Ishikawa (cell line): ENCODE measurements around the gene MACROD2.

ENCODE experiments used
- CEBPB ChIP-seq: IDR thresholded peaks from 2 replicates; pipeline ENCODE4 v1.6.1; 2012
- CREB1 ChIP-seq: IDR thresholded peaks from 2 replicates; pipeline ENCODE4 v1.6.1; 2012; ENCODE audit warnings: low read depth
- EGR1 ChIP-seq: IDR thresholded peaks from 2 replicates; pipeline ENCODE4 v1.6.1; 2012
- EP300 ChIP-seq: IDR thresholded peaks from 2 replicates; pipeline ENCODE4 v1.6.1; 2012; ENCODE audit warnings: borderline replicate concordance
- FOXM1 ChIP-seq: IDR thresholded peaks from 2 replicates; pipeline ENCODE4 v1.6.1; 2012; ENCODE audit warnings: low read depth, borderline replicate concordance
- MAX ChIP-seq: IDR thresholded peaks from 2 replicates; pipeline ENCODE4 v1.6.1; 2012
- NFIC ChIP-seq: IDR thresholded peaks from 2 replicates; pipeline ENCODE4 v1.6.1; 2012
- RAD21 ChIP-seq: IDR thresholded peaks from 2 replicates; pipeline ENCODE4 v1.6.1; 2012; ENCODE audit warnings: low read depth
- REST ChIP-seq: IDR thresholded peaks from 2 replicates; pipeline ENCODE4 v1.6.1; 2012; ENCODE audit warnings: low read depth, mild to moderate bottlenecking
- TAF1 ChIP-seq: IDR thresholded peaks from 2 replicates; pipeline ENCODE4 v1.6.1; 2012; ENCODE audit warnings: low read depth, mild to moderate bottlenecking
- TCF12 ChIP-seq: IDR thresholded peaks from 2 replicates; pipeline ENCODE4 v1.6.1; 2012; ENCODE audit warnings: low read depth
- TEAD4 ChIP-seq: IDR thresholded peaks from 2 replicates; pipeline ENCODE4 v1.6.1; 2012
- USF1 ChIP-seq: IDR thresholded peaks from 2 replicates; pipeline ENCODE4 v1.6.1; 2012
- YY1 ChIP-seq: IDR thresholded peaks from 2 replicates; pipeline ENCODE4 v1.6.1; 2012; ENCODE audit warnings: low read depth
- ZBTB7A ChIP-seq: IDR thresholded peaks from 2 replicates; pipeline ENCODE4 v1.6.1; 2012; ENCODE audit warnings: low read depth

MACROD2 gene

GRCh38 chr20:15918631-15919030 lies 1923.3 kb downstream of the MACROD2 start:
- TF ChIP-seq RAD21 (no peak), NFIC (no peak), EP300 (no peak), MAX (no peak), ZBTB7A (no peak), EGR1 (no peak), FOXM1 (no peak), TCF12 (no peak), TAF1 (no peak), USF1 (no peak), YY1 (no peak), REST (no peak), TEAD4 (no peak), CREB1 (no peak), CEBPB (no peak)

GRCh38 chr20:15919118-15919517 lies 1923.8 kb downstream of the MACROD2 start:
- TF ChIP-seq RAD21 (no peak), EGR1 (no peak), TEAD4 (no peak), EP300 (no peak), MAX (no peak), FOXM1 (no peak)

- TF ChIP-seq TEAD4: no peak
- TF ChIP-seq ZBTB7A: no peak
- no peak for TF ChIP-seq EP300
- no peak for TF ChIP-seq USF1
- TF ChIP-seq EGR1: no peak
- TF ChIP-seq FOXM1: no peak
Observed at GRCh38 chr20:15921930-15922329, 1926.6 kb downstream of the MACROD2 start.

GRCh38 chr20:15922556-15922955 lies 1927.2 kb downstream of the MACROD2 start:
- TF ChIP-seq YY1 (no peak), FOXM1 (no peak), MAX (no peak), REST (no peak), USF1 (no peak)

GRCh38 chr20:15923030-15923776 lies 1927.9 kb downstream of the MACROD2 start:
- TF ChIP-seq TAF1 (no peak), MAX (no peak), EP300 (no peak), REST (no peak), USF1 (no peak), FOXM1 (no peak), CREB1 (no peak)
